OCI-LY7 (cell line): ENCODE data around the gene ST6GAL1.

Source experiments
- CTCF ChIP-seq: fragments of 200-600 bp; sonication (generic); conservative IDR thresholded peaks from 2 replicates; pipeline ENCODE4 v1.5.1; 2014; ENCODE audit warnings: mild to moderate bottlenecking, antibody characterized with exemption, low read length, moderate library complexity, mixed read lengths
- EZH2phosphoT487 ChIP-seq: fragments of 200-600 bp; sonication (generic); IDR thresholded peaks from 2 replicates; pipeline ENCODE4 v1.6.1; 2018; ENCODE audit warnings: low read depth, borderline replicate concordance, mild to moderate bottlenecking, mixed run types, antibody characterized with exemption, low read length, moderate library complexity, mixed read lengths

GRCh38 chr3:187077537-187077936 lies 147.2 kb downstream of the ST6GAL1 start:
- no peak for TF ChIP-seq CTCF
- no peak for TF ChIP-seq EZH2phosphoT487
